ENCODE measurements around the gene IGSF9.

- TF ChIP-seq ZNF687 (IDR thresholded peaks at IDR 0.05), result no peak
- TF ChIP-seq POLR2AphosphoS5 (IDR thresholded peaks at IDR 0.05; ENCODE audit: low read length), result no peak
- no peak for TF ChIP-seq CTCF (IDR thresholded peaks at IDR 0.05 in 2 of 3, conservative IDR thresholded peaks at IDR 0.05 in 1 of 3; ENCODE audit: control insufficient read depth in 2 of 3, extremely low read depth in 1 of 3, insufficient read depth in 1 of 3, low read depth in 3 of 3, low read length in 3 of 3)
- TF ChIP-seq ATF3 (IDR thresholded peaks at IDR 0.05; ENCODE audit: borderline replicate concordance, extremely low read depth, low read depth, low read length), result no peak
- TF ChIP-seq SIN3A (IDR thresholded peaks at IDR 0.05; ENCODE audit: low read depth, low read length), result no peak
- TF ChIP-seq TARDBP (IDR thresholded peaks at IDR 0.05; ENCODE audit: borderline replicate concordance), result no peak
- no peak for TF ChIP-seq EGR1 (IDR thresholded peaks at IDR 0.05; ENCODE audit: borderline replicate concordance in 1 of 2, low read depth in 2 of 2, low read length in 2 of 2)
- no peak for TF ChIP-seq EZH2 (IDR thresholded peaks at IDR 0.05; ENCODE audit: borderline replicate concordance, control insufficient read depth, low read depth, low read length)
- no peak for TF ChIP-seq BACH1 (IDR thresholded peaks at IDR 0.05; ENCODE audit: borderline replicate concordance)
- no peak for TF ChIP-seq MYC (IDR thresholded peaks at IDR 0.05; ENCODE audit: insufficient read depth, insufficient read length, insufficient replicate concordance, low read length, severe bottlenecking)
These were observed 18.1 kb downstream of the IGSF9 start for GRCh38 chr1:159927211-159927848.
